ENCODE measurements around the gene PKD1L1. TPM values are rescaled to one million over a fixed set of nuclear protein-coding genes. Genes with fewer than 3 reads are reported as not detected.

PKD1L1 gene, protein sequence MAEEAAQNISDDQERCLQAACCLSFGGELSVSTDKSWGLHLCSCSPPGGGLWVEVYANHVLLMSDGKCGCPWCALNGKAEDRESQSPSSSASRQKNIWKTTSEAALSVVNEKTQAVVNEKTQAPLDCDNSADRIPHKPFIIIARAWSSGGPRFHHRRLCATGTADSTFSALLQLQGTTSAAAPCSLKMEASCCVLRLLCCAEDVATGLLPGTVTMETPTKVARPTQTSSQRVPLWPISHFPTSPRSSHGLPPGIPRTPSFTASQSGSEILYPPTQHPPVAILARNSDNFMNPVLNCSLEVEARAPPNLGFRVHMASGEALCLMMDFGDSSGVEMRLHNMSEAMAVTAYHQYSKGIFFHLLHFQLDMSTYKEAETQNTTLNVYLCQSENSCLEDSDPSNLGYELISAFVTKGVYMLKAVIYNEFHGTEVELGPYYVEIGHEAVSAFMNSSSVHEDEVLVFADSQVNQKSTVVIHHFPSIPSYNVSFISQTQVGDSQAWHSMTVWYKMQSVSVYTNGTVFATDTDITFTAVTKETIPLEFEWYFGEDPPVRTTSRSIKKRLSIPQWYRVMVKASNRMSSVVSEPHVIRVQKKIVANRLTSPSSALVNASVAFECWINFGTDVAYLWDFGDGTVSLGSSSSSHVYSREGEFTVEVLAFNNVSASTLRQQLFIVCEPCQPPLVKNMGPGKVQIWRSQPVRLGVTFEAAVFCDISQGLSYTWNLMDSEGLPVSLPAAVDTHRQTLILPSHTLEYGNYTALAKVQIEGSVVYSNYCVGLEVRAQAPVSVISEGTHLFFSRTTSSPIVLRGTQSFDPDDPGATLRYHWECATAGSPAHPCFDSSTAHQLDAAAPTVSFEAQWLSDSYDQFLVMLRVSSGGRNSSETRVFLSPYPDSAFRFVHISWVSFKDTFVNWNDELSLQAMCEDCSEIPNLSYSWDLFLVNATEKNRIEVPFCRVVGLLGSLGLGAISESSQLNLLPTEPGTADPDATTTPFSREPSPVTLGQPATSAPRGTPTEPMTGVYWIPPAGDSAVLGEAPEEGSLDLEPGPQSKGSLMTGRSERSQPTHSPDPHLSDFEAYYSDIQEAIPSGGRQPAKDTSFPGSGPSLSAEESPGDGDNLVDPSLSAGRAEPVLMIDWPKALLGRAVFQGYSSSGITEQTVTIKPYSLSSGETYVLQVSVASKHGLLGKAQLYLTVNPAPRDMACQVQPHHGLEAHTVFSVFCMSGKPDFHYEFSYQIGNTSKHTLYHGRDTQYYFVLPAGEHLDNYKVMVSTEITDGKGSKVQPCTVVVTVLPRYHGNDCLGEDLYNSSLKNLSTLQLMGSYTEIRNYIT (N-terminal part only)
- 0.07 TPM in 1 of 2 replicates, not detected in the other for total RNA-seq

DNA sequence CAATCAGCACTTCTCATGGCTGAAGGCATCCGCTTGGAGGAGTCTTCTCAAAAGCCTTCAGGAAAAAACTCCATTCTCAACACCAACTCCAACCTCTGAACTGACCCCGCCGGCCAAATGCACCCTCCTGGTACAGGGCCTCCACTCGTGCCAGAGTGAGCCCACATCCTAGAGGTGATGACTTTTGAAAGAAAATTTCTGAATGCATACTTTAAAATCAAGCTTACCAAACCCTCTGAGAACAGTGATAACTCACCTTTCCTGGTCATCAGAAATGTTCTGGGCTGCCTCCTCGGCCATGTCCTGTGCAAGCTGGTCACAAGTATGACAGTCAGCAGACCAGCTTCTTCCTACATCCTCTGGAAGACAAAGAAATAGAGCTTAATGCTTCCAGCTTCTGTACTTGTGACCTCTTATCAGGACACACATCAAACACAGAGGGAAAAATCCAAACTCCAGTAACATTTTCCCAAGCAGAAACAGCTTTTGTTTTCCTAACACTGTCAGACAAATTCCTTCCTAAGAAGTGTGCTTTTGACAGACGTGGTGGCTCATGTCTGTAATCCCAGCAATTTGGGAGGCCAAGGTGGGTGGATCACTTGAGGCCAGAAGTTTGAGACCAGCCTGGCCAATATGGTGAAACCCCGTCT lies at the start of gene PKD1L1:
Gene PKD1L1 (minus strand): TSS at position 326 of the 650 bp plus-strand sequence. CDS start 26 bp downstream, at position 300.

DNA sequence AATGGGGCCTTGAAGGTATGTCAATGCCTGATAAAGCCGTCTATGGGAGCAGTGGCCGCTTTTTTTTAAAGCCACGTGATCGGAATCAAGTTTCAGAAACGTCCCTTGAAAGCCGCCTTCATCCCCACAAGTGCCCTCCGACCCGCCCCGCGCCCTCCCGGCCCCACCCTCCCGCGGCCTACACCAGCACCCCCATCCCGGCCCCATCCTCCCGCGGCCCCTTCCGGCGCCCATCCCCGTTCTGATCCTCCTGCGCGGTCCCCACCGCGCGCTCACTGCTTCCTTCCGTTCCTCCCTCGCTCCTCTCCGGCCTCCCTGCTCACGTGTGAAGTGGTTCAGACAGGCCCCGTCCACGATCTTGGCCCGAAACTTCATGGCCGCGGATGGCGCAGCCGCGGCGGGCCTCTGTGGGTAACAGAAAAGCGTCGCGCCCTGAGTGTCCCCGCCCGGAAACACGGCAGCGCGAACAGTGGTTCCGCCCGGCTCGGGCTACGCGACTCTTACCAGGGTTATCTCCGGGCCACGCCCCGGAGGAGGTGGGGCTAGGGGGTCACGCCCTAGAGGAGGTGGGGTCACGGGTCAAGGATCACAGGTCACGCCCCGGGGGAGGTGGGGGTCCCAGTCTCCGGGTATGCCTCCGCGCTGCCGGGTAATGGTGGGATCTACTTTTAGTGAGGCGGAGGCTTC lies 31.0 kb upstream of the PKD1L1 start, which contains the start of gene HUS1:
Gene HUS1 (minus strand): TSS at position 471 of the 687 bp plus-strand sequence. CDS start 96 bp downstream, at position 375.

Other genes with a start within 250 kb of the PKD1L1 start
- gene HUS1, start 31.1 kb upstream of the PKD1L1 start, total RNA-seq = 11.8 and 13.7 TPM in 2 replicates
- not detected in 2 replicates for gene SUN3, start 80.6 kb upstream of the PKD1L1 start, total RNA-seq
- gene C7orf57, start 87.1 kb upstream of the PKD1L1 start, total RNA-seq = 0.14 TPM in 2 replicates
- gene UPP1, start 140.8 kb upstream of the PKD1L1 start, total RNA-seq = 79.9 and 81.5 TPM in 2 replicates
- 0.84 and 0.99 TPM in 2 replicates for gene ABCA13, start 223.0 kb upstream of the PKD1L1 start, total RNA-seq

Data from airway epithelial cell (primary cell).